ENCODE results near the gene AIFM2.

GRCh38 chr10:70070834-70071233 is 61.8 kb downstream of the AIFM2 start:
- TF ChIP-seq EZH2 (IDR thresholded peaks at IDR 0.05) (no peak), POLR2AphosphoS5 (IDR thresholded peaks at IDR 0.05; ENCODE audit: borderline replicate concordance, low read depth, low read length) (no peak)
